Stimulated activated naive CD8-positive, alpha-beta T cell treated with anti-CD3 and anti-CD28 coated beads, Interleukin-15, amount 100 ng/mL, for 72 hours (primary cell): ENCODE results near the gene CRYBA4.
"Not testable (repeated sequence)": the region's sequence is repeated elsewhere in the genome, so short reads cannot be mapped to it uniquely, and the experiment has no call there.

ENCODE experiments used
- ATAC-seq: fragments of 150-1000 bp; cut with Tn5 transposase; 2 replicates; pipeline ENCODE4 v1.10.0; 2021; ENCODE audit warnings: mild to moderate bottlenecking, moderate library complexity
- DNase-seq, 2 donors: peaks; one replicate each; pipeline ENCODE4 v3.0.0; 2021 to 2022
- H3K27ac Mint-ChIP-seq, 2 donors: one replicate each; pipeline ENCODE4 v1.8.0; 2022; ENCODE audit warnings: mild to moderate bottlenecking in 2 of 2, mixed read lengths in 2 of 2, moderate library complexity in 2 of 2
- H3K27me3 Mint-ChIP-seq: one replicate; pipeline ENCODE4 v1.8.0; 2022; ENCODE audit warnings: mixed read lengths
- H3K4me1 Mint-ChIP-seq: one replicate; pipeline ENCODE4 v1.8.0; 2022; ENCODE audit warnings: mild to moderate bottlenecking, mixed read lengths
- H3K4me3 Mint-ChIP-seq, 2 donors: one replicate each; pipeline ENCODE4 v1.8.0; 2022; ENCODE audit warnings: mild to moderate bottlenecking in 2 of 2, mixed read lengths in 2 of 2, moderate library complexity in 1 of 2
- H3K9me3 Mint-ChIP-seq, 2 donors: one replicate each; pipeline ENCODE4 v1.8.0; 2022; ENCODE audit warnings: mixed read lengths in 2 of 2

Gene CRYBA4

GRCh38 chr22:26610996-26611395, 10.8 kb upstream of the CRYBA4 start:
- peaks cover 27% of the 10 kb centered on the region for H3K4me1 Mint-ChIP-seq
- H3K4me3 Mint-ChIP-seq = no peak overlapping the region
- DNase-seq (no peak), ATAC-seq (peak; percentile 22)
- no peaks in the 10 kb centered on the region for H3K9me3 Mint-ChIP-seq
- H3K27ac Mint-ChIP-seq = peak overlapping the region in 1 of 2 donors; percentile 14
- H3K27me3 Mint-ChIP-seq = no peaks in the 10 kb centered on the region

- Mint-ChIP-seq H3K4me1 (peaks cover 44% of the 10 kb centered on the region), H3K27me3 (no peaks in the 10 kb centered on the region), H3K27ac (peak overlapping the region in 1 of 2 donors; percentile 79), H3K4me3 (no peak overlapping the region), H3K9me3 (no peaks in the 10 kb centered on the region)
- ATAC-seq (no peak), DNase-seq (no peak)
These were observed 9.1 kb upstream of the CRYBA4 start for GRCh38 chr22:26612652-26613051.

- H3K27me3 Mint-ChIP-seq, H3K4me3 Mint-ChIP-seq, ATAC-seq, DNase-seq, H3K27ac Mint-ChIP-seq, H3K9me3 Mint-ChIP-seq: not testable (repeated sequence)
- peaks cover 51% of the 10 kb centered on the region for H3K4me1 Mint-ChIP-seq
These were observed 8.0 kb upstream of the CRYBA4 start for GRCh38 chr22:26613753-26614152.

GRCh38 chr22:26614322-26614721, 7.4 kb upstream of the CRYBA4 start:
- peaks cover 52% of the 10 kb centered on the region for H3K4me1 Mint-ChIP-seq
- no peak overlapping the region for H3K4me3 Mint-ChIP-seq
- no peaks in the 10 kb centered on the region for H3K27me3 Mint-ChIP-seq
- DNase-seq (no peak), ATAC-seq (no peak)
- no peak overlapping the region for H3K27ac Mint-ChIP-seq
- no peaks in the 10 kb centered on the region for H3K9me3 Mint-ChIP-seq

GRCh38 chr22:26615149-26615548, 6.6 kb upstream of the CRYBA4 start:
- DNase-seq (no peak), ATAC-seq (no peak)
- no peaks in the 10 kb centered on the region for H3K27me3 Mint-ChIP-seq
- H3K4me3 Mint-ChIP-seq = no peak overlapping the region
- peaks cover 46% of the 10 kb centered on the region for H3K4me1 Mint-ChIP-seq
- no peaks in the 10 kb centered on the region for H3K9me3 Mint-ChIP-seq
- no peak overlapping the region for H3K27ac Mint-ChIP-seq

GRCh38 chr22:26615830-26616435, 5.8 kb upstream of the CRYBA4 start:
- Mint-ChIP-seq H3K27me3 (no peaks in the 10 kb centered on the region), H3K4me3 (no peak overlapping the region), H3K9me3 (no peaks in the 10 kb centered on the region), H3K27ac (no peak overlapping the region), H3K4me1 (peaks cover 39% of the 10 kb centered on the region)
- ATAC-seq = no peak
- DNase-seq = no peak

GRCh38 chr22:26616650-26617049, 5.1 kb upstream of the CRYBA4 start:
- peaks cover 39% of the 10 kb centered on the region for H3K4me1 Mint-ChIP-seq
- H3K27ac Mint-ChIP-seq = no peak overlapping the region
- DNase-seq (no peak), ATAC-seq (no peak)
- H3K4me3 Mint-ChIP-seq = no peak overlapping the region
- H3K9me3 Mint-ChIP-seq = no peaks in the 10 kb centered on the region
- no peaks in the 10 kb centered on the region for H3K27me3 Mint-ChIP-seq

- no peak within 1 kb of the TSS for H3K4me3 Mint-ChIP-seq
- no peak for ATAC-seq
- no peak for DNase-seq
- peak within 1 kb of the TSS in 1 of 2 donors; percentile 82 for H3K27ac Mint-ChIP-seq
- no peaks in the 10 kb centered on the region for H3K27me3 Mint-ChIP-seq
- no peaks in the 10 kb centered on the region for H3K9me3 Mint-ChIP-seq
- peaks cover 45% of the 10 kb centered on the region for H3K4me1 Mint-ChIP-seq
These were observed 4.2 kb upstream of the CRYBA4 start, which contains the start of gene CRYBB1 for GRCh38 chr22:26617271-26618199. CRYBB1 (minus strand) TSS chr22:26618027; CDS start chr22:26616319, 1,708 bp downstream.

- H3K27ac Mint-ChIP-seq = no peak overlapping the region
- H3K27me3 Mint-ChIP-seq = no peaks in the 10 kb centered on the region
- H3K9me3 Mint-ChIP-seq = no peaks in the 10 kb centered on the region
- peaks cover 45% of the 10 kb centered on the region for H3K4me1 Mint-ChIP-seq
- DNase-seq (no peak), ATAC-seq (no peak)
- no peak overlapping the region for H3K4me3 Mint-ChIP-seq
These were observed 3.3 kb upstream of the CRYBA4 start for GRCh38 chr22:26618455-26618854.

GRCh38 chr22:26619510-26619909, 2.3 kb upstream of the CRYBA4 start:
- ATAC-seq = no peak
- no peak overlapping the region for H3K4me3 Mint-ChIP-seq
- no peak for DNase-seq
- H3K27me3 Mint-ChIP-seq = no peaks in the 10 kb centered on the region
- peak overlapping the region in 1 of 2 donors; percentile 28 for H3K27ac Mint-ChIP-seq
- peaks cover 8 to 9% of the 10 kb centered on the region in 2 donors for H3K9me3 Mint-ChIP-seq
- peaks cover 45% of the 10 kb centered on the region for H3K4me1 Mint-ChIP-seq

- Mint-ChIP-seq H3K27me3 (no peaks in the 10 kb centered on the region), H3K9me3 (peaks cover 8 to 9% of the 10 kb centered on the region in 2 donors), H3K4me1 (peaks cover 43% of the 10 kb centered on the region), H3K4me3 (no peak overlapping the region), H3K27ac (no peak overlapping the region)
- DNase-seq (no peak), ATAC-seq (no peak)
These were observed 1.6 kb upstream of the CRYBA4 start for GRCh38 chr22:26620197-26620596.

GRCh38 chr22:26623984-26624383, 2.2 kb downstream of the CRYBA4 start:
- Mint-ChIP-seq H3K9me3 (peaks cover 8 to 9% of the 10 kb centered on the region in 2 donors), H3K27ac (peak overlapping the region in 1 of 2 donors; percentile 4), H3K27me3 (no peaks in the 10 kb centered on the region), H3K4me3 (no peak overlapping the region), H3K4me1 (peaks cover 23% of the 10 kb centered on the region)
- ATAC-seq (no peak), DNase-seq (no peak)

GRCh38 chr22:26624803-26625202, 3.0 kb downstream of the CRYBA4 start:
- H3K9me3 Mint-ChIP-seq = peaks cover 8 to 9% of the 10 kb centered on the region in 2 donors
- no peak overlapping the region for H3K4me3 Mint-ChIP-seq
- DNase-seq = no peak
- H3K27me3 Mint-ChIP-seq = no peaks in the 10 kb centered on the region
- ATAC-seq = no peak
- no peak overlapping the region for H3K27ac Mint-ChIP-seq
- peaks cover 21% of the 10 kb centered on the region for H3K4me1 Mint-ChIP-seq

- peaks cover 21% of the 10 kb centered on the region for H3K4me1 Mint-ChIP-seq
- H3K27ac Mint-ChIP-seq = no peak overlapping the region
- no peaks in the 10 kb centered on the region for H3K27me3 Mint-ChIP-seq
- H3K4me3 Mint-ChIP-seq = no peak overlapping the region
- H3K9me3 Mint-ChIP-seq = no peaks in the 10 kb centered on the region
- no peak for ATAC-seq
- DNase-seq = no peak
These were observed 8.4 kb downstream of the CRYBA4 start for GRCh38 chr22:26629988-26630761.

- Mint-ChIP-seq H3K4me1 (peaks cover 21% of the 10 kb centered on the region), H3K27ac (no peak overlapping the region), H3K4me3 (no peak overlapping the region), H3K27me3 (no peaks in the 10 kb centered on the region), H3K9me3 (no peaks in the 10 kb centered on the region)
- no peak for ATAC-seq
- no peak for DNase-seq
These were observed 9.5 kb downstream of the CRYBA4 start for GRCh38 chr22:26631282-26631681.
